OCI-LY7 (cell line): ENCODE results near the gene PACS1. TPM values are rescaled to one million over a fixed set of nuclear protein-coding genes. Genes with fewer than 3 reads are reported as not detected.

Experiments used
- BruUV-seq: library from RNA; stranded (reverse); fragments of 400-500 nt; replicated peaks from 2 replicates; lab custom pipeline; 2021; lab: Mats Ljungman, UMichigan
- CTCF ChIA-PET: fragments of 300-600 bp; sonication (Branson Sonifier 250); formaldehyde crosslinking; loops from one replicate; lab custom pipeline; 2022; ENCODE audit warnings: antibody characterized with exemption; ENCODE audit not compliant: unreplicated experiment; lab: Charles Lee
- POLR2A ChIA-PET: fragments of 300-600 bp; sonication (Branson Sonifier 250); formaldehyde crosslinking; loops from one replicate; lab custom pipeline; 2022; ENCODE audit warnings: antibody characterized with exemption; lab: Charles Lee
- DNase-seq: peaks from one replicate; pipeline ENCODE4 v3.0.0-alpha.2; 2015; ENCODE audit warnings: low spot score
- H2AFZ ChIP-seq: fragments of 200-600 bp; sonication (generic), shearing (Covaris generic); 2 replicates; pipeline ENCODE4 v1.6.1; 2014; ENCODE audit warnings: mild to moderate bottlenecking, antibody characterized with exemption, low read length, moderate library complexity
- H3K27ac ChIP-seq: fragments of 200-600 bp; sonication (generic); 2 replicates; pipeline ENCODE4 v1.5.1; 2014; ENCODE audit warnings: mixed run types, low read depth, mild to moderate bottlenecking, moderate library complexity, low read length, inconsistent platforms; ENCODE audit not compliant: poor library complexity, severe bottlenecking
- H3K36me3 ChIP-seq: fragments of 200-600 bp; sonication (generic); 2 replicates; pipeline ENCODE4 v1.6.1; 2014; ENCODE audit warnings: mild to moderate bottlenecking, antibody characterized with exemption, low read length, moderate library complexity, mixed read lengths; ENCODE audit not compliant: insufficient read depth
- H3K4me1 ChIP-seq: fragments of 200-600 bp; sonication (generic); 2 replicates; pipeline ENCODE4 v1.5.1; 2014; ENCODE audit warnings: mild to moderate bottlenecking, low read length; ENCODE audit not compliant: insufficient read depth, poor library complexity, severe bottlenecking
- H3K4me2 ChIP-seq: fragments of 200-600 bp; sonication (generic); 2 replicates; pipeline ENCODE4 v1.6.1; 2014; ENCODE audit warnings: mild to moderate bottlenecking, low read length
- H3K4me3 ChIP-seq: fragments of 200-600 bp; sonication (generic); 2 replicates; pipeline ENCODE4 v1.5.1; 2014; ENCODE audit warnings: mild to moderate bottlenecking, low read depth, low read length; ENCODE audit not compliant: poor library complexity, severe bottlenecking
- H3K79me2 ChIP-seq: fragments of 200-600 bp; sonication (generic); 2 replicates; pipeline ENCODE4 v1.6.1; 2016; ENCODE audit warnings: low read depth, mild to moderate bottlenecking, low read length, moderate library complexity, mixed read lengths; ENCODE audit not compliant: insufficient read depth
- H3K9me2 ChIP-seq: fragments of 200-600 bp; sonication (generic); 2 replicates; pipeline ENCODE4 v1.6.1; 2016; ENCODE audit warnings: mild to moderate bottlenecking, low read length, mixed read lengths; ENCODE audit not compliant: insufficient read depth
- H3K9me3 ChIP-seq: fragments of 200-600 bp; sonication (generic); 2 replicates; pipeline ENCODE4 v1.6.1; 2014; ENCODE audit warnings: mild to moderate bottlenecking, mixed run types, low read length, mixed read lengths
- H4K20me1 ChIP-seq: fragments of 200-600 bp; sonication (generic); 2 replicates; pipeline ENCODE4 v1.6.1; 2014; ENCODE audit warnings: mild to moderate bottlenecking, antibody characterized with exemption, low read length, moderate library complexity, mixed read lengths; ENCODE audit not compliant: insufficient read depth
- CTCF ChIP-seq: fragments of 200-600 bp; sonication (generic); conservative IDR thresholded peaks from 2 replicates; pipeline ENCODE4 v1.5.1; 2014; ENCODE audit warnings: mild to moderate bottlenecking, antibody characterized with exemption, low read length, moderate library complexity, mixed read lengths
- EZH2phosphoT487 ChIP-seq: fragments of 200-600 bp; sonication (generic); IDR thresholded peaks from 2 replicates; pipeline ENCODE4 v1.6.1; 2018; ENCODE audit warnings: low read depth, borderline replicate concordance, mild to moderate bottlenecking, mixed run types, antibody characterized with exemption, low read length, moderate library complexity, mixed read lengths
- intact Hi-C: fragments of 100-400 bp; cut with micrococcal nuclease; formaldehyde crosslinking; loops from one replicate; pipeline ENCODE4 v1.10.0; 2022; ENCODE audit not compliant: unreplicated experiment
- total RNA-seq, 2 experiments: library from RNA; depleted of rRNA in 1 of 2; stranded (reverse); fragments of >200 nt in 1 of 2; shearing (Covaris generic) in 1 of 2; gene quantifications; 2 replicates each; pipeline ENCODE4 v1.2.3, GENCODE V29; 2014 to 2022

Gene PACS1
- total RNA-seq, 2 experiments from 2014 or later = 23.7 to 52.5 TPM

GRCh38 chr11:66184728-66185127 is 114.7 kb downstream of the PACS1 start:
- intact Hi-C loops = no loop called here
- no peaks in the 10 kb centered on the region for H4K20me1 ChIP-seq
- POLR2A ChIA-PET = no interaction called here

GRCh38 chr11:66186470-66186869 is 116.4 kb downstream of the PACS1 start:
- Histone ChIP-seq H4K20me1 (no peaks in the 10 kb centered on the region), H3K4me2 (no peak overlapping the region), H3K79me2 (no peaks in the 10 kb centered on the region), H3K9me3 (no peaks in the 10 kb centered on the region), H3K9me2 (no peaks in the 10 kb centered on the region), H3K4me1 (no peaks in the 10 kb centered on the region), H2AFZ (no peak overlapping the region), H3K4me3 (no peak overlapping the region), H3K27ac (no peak overlapping the region), H3K36me3 (no peaks in the 10 kb centered on the region)
- no peak for TF ChIP-seq CTCF
- no peak for TF ChIP-seq EZH2phosphoT487
- ChIA-PET CTCF (no interaction called here), POLR2A (interaction anchor here (0.5 kb wide), 1 partner anchor 354 kb away, joined by 3 read pairs; no protein-coding TSS in a partner anchor)
- BruUV-seq = no TSS peak
- intact Hi-C loops = no loop called here
- no peak for DNase-seq

More at GRCh38 chr11:66184728-66185127, 114.7 kb downstream of the PACS1 start:
- TF ChIP-seq CTCF (no peak), EZH2phosphoT487 (no peak)
- Histone ChIP-seq H3K9me3 (no peaks in the 10 kb centered on the region), H3K4me3 (no peak overlapping the region), H3K9me2 (no peaks in the 10 kb centered on the region), H3K36me3 (no peaks in the 10 kb centered on the region), H3K4me2 (no peak overlapping the region), H3K79me2 (no peaks in the 10 kb centered on the region), H2AFZ (no peak overlapping the region), H3K27ac (no peak overlapping the region), H3K4me1 (no peaks in the 10 kb centered on the region)
- CTCF ChIA-PET = no interaction called here
- DNase-seq = no peak
- BruUV-seq = no TSS peak

- no peak for TF ChIP-seq CTCF
- no peak for TF ChIP-seq EZH2phosphoT487
- Histone ChIP-seq H4K20me1 (no peaks in the 10 kb centered on the region), H3K4me3 (no peak overlapping the region), H3K4me1 (peaks cover under 1% of the 10 kb centered on the region), H3K4me2 (no peak overlapping the region), H3K79me2 (no peaks in the 10 kb centered on the region), H3K36me3 (no peaks in the 10 kb centered on the region), H3K9me2 (no peaks in the 10 kb centered on the region), H3K27ac (no peak overlapping the region), H3K9me3 (no peaks in the 10 kb centered on the region), H2AFZ (no peak overlapping the region)
- intact Hi-C loops = no loop called here
- BruUV-seq = no TSS peak
- CTCF ChIA-PET = no interaction called here
- no peak for DNase-seq
- POLR2A ChIA-PET = interaction anchor here (0.6 kb wide), 1 partner anchor 1008 kb away, joined by 4 read pairs; no protein-coding TSS in a partner anchor
These were observed 117.4 kb downstream of the PACS1 start for GRCh38 chr11:66187453-66187852.
